ENCODE measurements around the gene ITGB1BP1. TPM values are rescaled to one million over a fixed set of nuclear protein-coding genes. Genes with fewer than 3 reads are reported as not detected.

Gene ITGB1BP1
- total and polyA plus RNA-seq, 7 experiments from 2014 or later, result 45.1 to 123 (median 56.1) TPM

GRCh38 chr2:9405636-9406035 lies 17.7 kb downstream of the ITGB1BP1 start:
- H3K27me3 ChIP-seq (ENCODE audit: control insufficient read depth in 2 of 2, insufficient read depth in 2 of 2, low read length in 2 of 2), result no peaks in the 10 kb centered on the region
- H3K4me1 ChIP-seq (ENCODE audit: control insufficient read depth in 2 of 2, insufficient read depth in 2 of 2, low read length in 2 of 2), result no peaks in the 10 kb centered on the region
- H3K27ac ChIP-seq (ENCODE audit: low read depth, low read length), result no peak overlapping the region
- DNase-seq (no peak), ATAC-seq (no peak)
- H3K9me3 ChIP-seq (ENCODE audit: control insufficient read depth in 2 of 3, low read length in 3 of 3), result no peaks in the 10 kb centered on the region
- ChIA-PET POLR2A (no interaction called here), CTCF (no interaction called here)
- no peaks in the 10 kb centered on the region for H3K9me3 Mint-ChIP-seq
- H3K27ac Mint-ChIP-seq, result no peak overlapping the region
- intact Hi-C loops (cut with micrococcal nuclease), result no loop called here
- peaks cover 0 to 29% (median 0%) of the 10 kb centered on the region in 3 experiments for H3K36me3 ChIP-seq (ENCODE audit: control insufficient read depth in 2 of 3, insufficient read depth in 3 of 3, low read length in 3 of 3)
- H3K4me3 ChIP-seq (ENCODE audit: low read length), result no peak overlapping the region
- H3K4me3 Mint-ChIP-seq, result no peak overlapping the region
- H3K4me1 Mint-ChIP-seq, result peaks cover 0 to 3% (median 0%) of the 10 kb centered on the region in 7 donors
- H3K27me3 Mint-ChIP-seq, result no peaks in the 10 kb centered on the region
- peaks cover under 1 to 20% (median 7%) of the 10 kb centered on the region in 5 donors for H3K36me3 Mint-ChIP-seq

GRCh38 chr2:9404451-9404850 lies 18.9 kb downstream of the ITGB1BP1 start:
- intact Hi-C loops (cut with micrococcal nuclease), result no loop called here
- no peaks in the 10 kb centered on the region for H3K9me3 ChIP-seq (ENCODE audit: control insufficient read depth in 2 of 3, low read length in 3 of 3)
- peaks cover 0 to 4% (median 0%) of the 10 kb centered on the region in 7 donors for H3K4me1 Mint-ChIP-seq
- DNase-seq, result no peak
- no peak overlapping the region for H3K4me3 Mint-ChIP-seq
- H3K27ac ChIP-seq (ENCODE audit: low read depth, low read length), result no peak overlapping the region
- peaks cover 0 to 19% (median 6%) of the 10 kb centered on the region in 5 donors for H3K36me3 Mint-ChIP-seq
- ChIA-PET POLR2A (no interaction called here), CTCF (no interaction called here)
- H3K27me3 ChIP-seq (ENCODE audit: control insufficient read depth in 2 of 2, insufficient read depth in 2 of 2, low read length in 2 of 2), result no peaks in the 10 kb centered on the region
- no peaks in the 10 kb centered on the region for H3K9me3 Mint-ChIP-seq
- no peaks in the 10 kb centered on the region for H3K4me1 ChIP-seq (ENCODE audit: control insufficient read depth in 2 of 2, insufficient read depth in 2 of 2, low read length in 2 of 2)
- H3K4me3 ChIP-seq (ENCODE audit: low read length), result no peak overlapping the region
- no peak for ATAC-seq
- peaks cover 0 to 24% (median 0%) of the 10 kb centered on the region in 3 experiments for H3K36me3 ChIP-seq (ENCODE audit: control insufficient read depth in 2 of 3, insufficient read depth in 3 of 3, low read length in 3 of 3)
- H3K27ac Mint-ChIP-seq, result no peak overlapping the region
- no peaks in the 10 kb centered on the region for H3K27me3 Mint-ChIP-seq

- H3K27ac Mint-ChIP-seq, result no peak overlapping the region
- ChIA-PET POLR2A (interaction anchor here (0.6 kb wide), 1 partner anchor 72 kb away, joined by 5 read pairs; no protein-coding TSS in a partner anchor), CTCF (interaction anchor here (0.6 kb wide), 1 partner anchor 71 kb away, joined by 3 read pairs; no protein-coding TSS in a partner anchor)
- peaks cover 0 to 14% (median 6%) of the 10 kb centered on the region in 5 donors for H3K36me3 Mint-ChIP-seq
- no peak overlapping the region for H3K27ac ChIP-seq (ENCODE audit: low read depth, low read length)
- no peaks in the 10 kb centered on the region for H3K4me1 ChIP-seq (ENCODE audit: control insufficient read depth in 2 of 2, insufficient read depth in 2 of 2, low read length in 2 of 2)
- peaks cover 0 to 19% (median 0%) of the 10 kb centered on the region in 3 experiments for H3K36me3 ChIP-seq (ENCODE audit: control insufficient read depth in 2 of 3, insufficient read depth in 3 of 3, low read length in 3 of 3)
- H3K9me3 Mint-ChIP-seq, result no peaks in the 10 kb centered on the region
- ATAC-seq (no peak), DNase-seq (no peak)
- H3K4me3 ChIP-seq (ENCODE audit: low read length), result no peak overlapping the region
- H3K27me3 Mint-ChIP-seq, result no peaks in the 10 kb centered on the region
- H3K27me3 ChIP-seq (ENCODE audit: control insufficient read depth in 2 of 2, insufficient read depth in 2 of 2, low read length in 2 of 2), result no peaks in the 10 kb centered on the region
- H3K4me1 Mint-ChIP-seq, result peaks cover 0 to 4% (median 0%) of the 10 kb centered on the region in 7 donors
- H3K9me3 ChIP-seq (ENCODE audit: control insufficient read depth in 2 of 3, low read length in 3 of 3), result no peaks in the 10 kb centered on the region
- intact Hi-C loops (cut with micrococcal nuclease), result no loop called here
- no peak overlapping the region for H3K4me3 Mint-ChIP-seq
Measured at GRCh38 chr2:9403924-9404323, 19.4 kb downstream of the ITGB1BP1 start.

GRCh38 chr2:9401646-9402371 lies 21.5 kb downstream of the ITGB1BP1 start:
- peaks cover 0 to 5% (median 0%) of the 10 kb centered on the region in 3 experiments for H3K36me3 ChIP-seq (ENCODE audit: control insufficient read depth in 2 of 3, insufficient read depth in 3 of 3, low read length in 3 of 3)
- H3K4me1 ChIP-seq (ENCODE audit: control insufficient read depth in 2 of 2, insufficient read depth in 2 of 2, low read length in 2 of 2), result no peaks in the 10 kb centered on the region
- no peaks in the 10 kb centered on the region for H3K27me3 ChIP-seq (ENCODE audit: control insufficient read depth in 2 of 2, insufficient read depth in 2 of 2, low read length in 2 of 2)
- no peak overlapping the region for H3K27ac ChIP-seq (ENCODE audit: low read depth, low read length)
- H3K4me3 ChIP-seq (ENCODE audit: low read length), result no peak overlapping the region
- H3K27ac Mint-ChIP-seq, result no peak overlapping the region
- peaks cover 0 to 6% (median 2%) of the 10 kb centered on the region in 5 donors for H3K36me3 Mint-ChIP-seq
- peaks cover 0 to 4% (median 0%) of the 10 kb centered on the region in 7 donors for H3K4me1 Mint-ChIP-seq
- no peak overlapping the region for H3K4me3 Mint-ChIP-seq
- ATAC-seq, result no peak
- no peak for DNase-seq
- POLR2A ChIA-PET, result interaction anchor here (0.9 kb wide), 1 partner anchor 71 kb away, joined by 4 read pairs; no protein-coding TSS in a partner anchor
- H3K9me3 Mint-ChIP-seq, result no peaks in the 10 kb centered on the region
- no peaks in the 10 kb centered on the region for H3K9me3 ChIP-seq (ENCODE audit: control insufficient read depth in 2 of 3, low read length in 3 of 3)
- intact Hi-C loops (cut with micrococcal nuclease), result no loop called here
- CTCF ChIA-PET, result no interaction called here
- H3K27me3 Mint-ChIP-seq, result no peaks in the 10 kb centered on the region

GRCh38 chr2:9401059-9401547 lies 22.2 kb downstream of the ITGB1BP1 start:
- Mint-ChIP-seq H3K4me1 (peaks cover 0 to 4% (median 0%) of the 10 kb centered on the region in 7 donors), H3K4me3 (no peak overlapping the region), H3K36me3 (peaks cover 0 to 3% (median 0%) of the 10 kb centered on the region in 5 donors), H3K27ac (no peak overlapping the region), H3K9me3 (no peaks in the 10 kb centered on the region), H3K27me3 (no peaks in the 10 kb centered on the region)
- H3K4me1 ChIP-seq (ENCODE audit: control insufficient read depth in 2 of 2, insufficient read depth in 2 of 2, low read length in 2 of 2), result no peaks in the 10 kb centered on the region
- POLR2A ChIA-PET, result interaction anchor here (0.9 kb wide), 1 partner anchor 72 kb away, joined by 4 read pairs; no protein-coding TSS in a partner anchor
- H3K36me3 ChIP-seq (ENCODE audit: control insufficient read depth in 2 of 3, insufficient read depth in 3 of 3, low read length in 3 of 3), result peaks cover 0 to 3% (median 0%) of the 10 kb centered on the region in 3 experiments
- H3K27me3 ChIP-seq (ENCODE audit: control insufficient read depth in 2 of 2, insufficient read depth in 2 of 2, low read length in 2 of 2), result no peaks in the 10 kb centered on the region
- H3K4me3 ChIP-seq (ENCODE audit: low read length), result no peak overlapping the region
- no peak for ATAC-seq
- no peaks in the 10 kb centered on the region for H3K9me3 ChIP-seq (ENCODE audit: control insufficient read depth in 2 of 3, low read length in 3 of 3)
- no peak overlapping the region for H3K27ac ChIP-seq (ENCODE audit: low read depth, low read length)
- CTCF ChIA-PET, result no interaction called here
- intact Hi-C loops (cut with micrococcal nuclease), result no loop called here
- DNase-seq, result no peak

GRCh38 chr2:9400268-9401058 lies 22.9 kb downstream of the ITGB1BP1 start:
- no peaks in the 10 kb centered on the region for H3K9me3 Mint-ChIP-seq
- H3K4me1 Mint-ChIP-seq, result peaks cover 0 to 4% (median 0%) of the 10 kb centered on the region in 7 donors
- Histone ChIP-seq H3K27me3 (ENCODE audit: control insufficient read depth in 2 of 2, insufficient read depth in 2 of 2, low read length in 2 of 2) (no peaks in the 10 kb centered on the region), H3K4me3 (ENCODE audit: low read length) (no peak overlapping the region), H3K27ac (ENCODE audit: low read depth, low read length) (no peak overlapping the region), H3K36me3 (ENCODE audit: control insufficient read depth in 2 of 3, insufficient read depth in 3 of 3, low read length in 3 of 3) (no peaks in the 10 kb centered on the region), H3K4me1 (ENCODE audit: control insufficient read depth in 2 of 2, insufficient read depth in 2 of 2, low read length in 2 of 2) (no peaks in the 10 kb centered on the region), H3K9me3 (ENCODE audit: control insufficient read depth in 2 of 3, low read length in 3 of 3) (no peaks in the 10 kb centered on the region)
- DNase-seq, result no peak
- no peaks in the 10 kb centered on the region for H3K27me3 Mint-ChIP-seq
- no peak overlapping the region for H3K4me3 Mint-ChIP-seq
- ChIA-PET CTCF (no interaction called here), POLR2A (interaction anchor here (0.9 kb wide), 1 partner anchor 73 kb away, joined by 4 read pairs; no protein-coding TSS in a partner anchor)
- H3K36me3 Mint-ChIP-seq, result peaks cover 0 to 3% (median 0%) of the 10 kb centered on the region in 5 donors
- no peak for ATAC-seq
- H3K27ac Mint-ChIP-seq, result no peak overlapping the region
- intact Hi-C loops (cut with micrococcal nuclease), result no loop called here

Measured in naive thymus-derived CD4-positive, alpha-beta T cell (primary cell).